Melanocyte of skin (primary cell): ENCODE measurements around the gene KLHL25. TPM values are rescaled to one million over a fixed set of nuclear protein-coding genes. Genes with fewer than 3 reads are reported as not detected.

Source experiments
- small RNA-seq, 2 donors: library from RNA; depleted of rRNA; stranded (forward); fragments of <200 nt; gene quantifications; one replicate each; pipeline ENCODE3, GENCODE V24; 2012
- total RNA-seq, 2 donors: library from RNA; depleted of rRNA; stranded (reverse); fragments of >200 nt; gene quantifications; 2 replicates each; pipeline ENCODE4 v1.2.3, GENCODE V29; 2012

The KLHL25 gene
- total RNA-seq, result 1 to 10 TPM; 2.4 to 5.0 TPM

GRCh38 chr15:85794598-85795336 lies at the start of gene KLHL25:
TSS of gene KLHL25 (minus strand) at chr15:85794925. CDS start at chr15:85769810, 25,115 bp downstream.

Small RNA genes within 50 kb of the gene (small RNA-seq; reads per million reads assigned to genes)
- 0 reads per million in 2 donors for gene AC021739.1
- gene MIR1276, result 1.2 to 1.7 reads per million in 2 donors
- gene MIR548AP, result 0 reads per million in 2 donors
- gene RNU6-231P, result 0 reads per million in 2 donors
